Tongue (tissue), 2 donors: ENCODE measurements around the gene TCP11X2. TPM values are rescaled to one million over a fixed set of nuclear protein-coding genes. Genes with fewer than 3 reads are reported as not detected.
"Not testable (repeated sequence)": the region's sequence is repeated elsewhere in the genome, so short reads cannot be mapped to it uniquely, and the experiment has no call there.

Source experiments
- DNase-seq: peaks from one replicate; pipeline ENCODE4 v3.0.0-alpha.2; 2015
- total RNA-seq: library from RNA; depleted of rRNA; stranded (reverse); fragments of >200 nt; gene quantifications from one replicate; pipeline ENCODE4 v1.2.3, GENCODE V29; 2014

Gene TCP11X2
- total RNA-seq, result not detected

- not testable (repeated sequence) for DNase-seq
These were observed at the start of gene TCP11X2 for GRCh38 chrX:102471762-102472220. TSS of gene TCP11X2 (minus strand) at chrX:102471812.

- peak; percentile 36 for DNase-seq
These were observed 45.7 kb upstream of the TCP11X2 start for GRCh38 chrX:102517326-102517725.

GRCh38 chrX:102515975-102516941, 44.6 kb upstream of the TCP11X2 start, which contains the start of gene TMSB15A:
TSS of gene TMSB15A (minus strand) at chrX:102516739.
- peak; percentile 82 for DNase-seq

GRCh38 chrX:102514536-102514935, 42.9 kb upstream of the TCP11X2 start:
- DNase-seq, result no peak

- no peak for DNase-seq
These were observed 27.1 kb upstream of the TCP11X2 start for GRCh38 chrX:102498732-102499131.

GRCh38 chrX:102491766-102492165, 20.2 kb upstream of the TCP11X2 start:
- no peak for DNase-seq

- not testable (repeated sequence) for DNase-seq
These were observed 7.2 kb upstream of the TCP11X2 start for GRCh38 chrX:102478765-102479164.

- DNase-seq, result not testable (repeated sequence)
These were observed 1.4 kb downstream of the TCP11X2 start for GRCh38 chrX:102470215-102470614.

GRCh38 chrX:102458615-102459014, 13.0 kb downstream of the TCP11X2 start:
- DNase-seq, result not testable (repeated sequence)

GRCh38 chrX:102439908-102440307, 31.7 kb downstream of the TCP11X2 start, which contains the start of gene NXF2B:
TSS of gene NXF2B (minus strand) at chrX:102440008. CDS start at chrX:102380036, 59,972 bp downstream.
- not testable (repeated sequence) for DNase-seq

- DNase-seq, result not testable (repeated sequence)
These were observed 57.1 kb downstream of the TCP11X2 start for GRCh38 chrX:102414493-102414892.

Other genes starting within 250 kb of the TCP11X2 start
- gene NXF2, start 224.6 kb downstream of the TCP11X2 start, total RNA-seq, result not detected
- gene NXF2B, start 31.8 kb downstream of the TCP11X2 start, total RNA-seq, result not detected
- 8.9 TPM for gene TMSB15A, start 44.9 kb upstream of the TCP11X2 start, total RNA-seq
- gene ARMCX5, start 127.7 kb upstream of the TCP11X2 start, total RNA-seq, result 15.5 TPM
- gene GPRASP1, start 179.7 kb upstream of the TCP11X2 start, total RNA-seq, result 14.4 TPM
- gene GPRASP2, start 240.6 kb upstream of the TCP11X2 start, total RNA-seq, result 48.4 TPM
- 9.3 TPM for gene GPRASP3, start 248.9 kb upstream of the TCP11X2 start, total RNA-seq